Upper lobe of right lung (tissue), 1 donor: ENCODE measurements around the gene PLEKHA6. TPM values are rescaled to one million over a fixed set of nuclear protein-coding genes. Genes with fewer than 3 reads are reported as not detected.
A peak's percentile ranks its signal among the peaks of the same experiment; 100 is the strongest.

ENCODE experiments used
- ATAC-seq: fragments of 200-7000 bp; cut with Tn5 transposase; one replicate; pipeline ENCODE4 v1.9.1; 2020; ENCODE audit warnings: mild to moderate bottlenecking, moderate library complexity
- DNase-seq: peaks from one replicate; pipeline ENCODE4 v3.0.0-alpha.2; 2020
- H3K27ac ChIP-seq: fragments of 200-600 bp; one replicate; pipeline ENCODE4 v1.8.0; 2022
- H3K27me3 ChIP-seq: fragments of 200-600 bp; one replicate; pipeline ENCODE4 v1.8.0; 2022; ENCODE audit warnings: mild to moderate bottlenecking
- H3K36me3 ChIP-seq: fragments of 200-600 bp; one replicate; pipeline ENCODE4 v1.8.0; 2022
- H3K4me1 ChIP-seq: fragments of 200-600 bp; one replicate; pipeline ENCODE4 v1.8.0; 2022
- H3K4me3 ChIP-seq: fragments of 200-600 bp; one replicate; pipeline ENCODE4 v1.8.0; 2022; ENCODE audit warnings: mild to moderate bottlenecking
- H3K9me3 ChIP-seq: fragments of 200-600 bp; one replicate; pipeline ENCODE4 v1.8.0; 2022
- intact Hi-C: fragments of 100-400 bp; cut with DNase I; formaldehyde crosslinking; loops from one replicate; pipeline ENCODE4 v1.11.0; 2022
- total RNA-seq: library from RNA; stranded (reverse); fragmentation: NEBNext Ultra II Directional; extraction: Animal tissue kit (Norgen Biotek cat#: 25700); gene quantifications from one replicate; pipeline ENCODE4 v1.2.1, GENCODE V29; 2021
- TF ChIP-seq, protein P1 (sequence below): fragments of 200-600 bp; IDR thresholded peaks from one replicate; pipeline ENCODE4 v1.8.0; 2022; ENCODE audit warnings: antibody characterized with exemption
- donor health status: DM: no; HTN: yes; CAD: no; lungs with severe emphysema.

PLEKHA6 gene
- total RNA-seq, 1 donor from 2014 or later: 7.1 TPM

DNA sequence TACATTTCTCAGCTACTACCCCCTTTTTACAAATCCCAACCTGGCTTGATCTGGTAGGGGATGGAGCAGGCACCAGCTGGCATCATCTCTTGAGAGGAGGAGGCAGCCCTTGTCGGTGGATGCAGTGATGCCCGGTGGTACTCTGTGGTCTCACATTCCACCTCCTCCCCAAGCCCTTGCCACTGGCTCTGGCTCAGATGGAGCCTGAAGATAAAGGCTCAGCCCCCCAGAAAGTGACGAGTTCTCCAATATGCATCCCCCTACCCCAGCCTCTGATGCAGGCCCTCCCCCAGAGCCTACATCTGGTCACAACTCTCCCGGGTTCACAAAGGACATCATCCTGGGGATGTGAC is 142.1 kb downstream of the PLEKHA6 start:
- TF ChIP-seq, protein P1, sequence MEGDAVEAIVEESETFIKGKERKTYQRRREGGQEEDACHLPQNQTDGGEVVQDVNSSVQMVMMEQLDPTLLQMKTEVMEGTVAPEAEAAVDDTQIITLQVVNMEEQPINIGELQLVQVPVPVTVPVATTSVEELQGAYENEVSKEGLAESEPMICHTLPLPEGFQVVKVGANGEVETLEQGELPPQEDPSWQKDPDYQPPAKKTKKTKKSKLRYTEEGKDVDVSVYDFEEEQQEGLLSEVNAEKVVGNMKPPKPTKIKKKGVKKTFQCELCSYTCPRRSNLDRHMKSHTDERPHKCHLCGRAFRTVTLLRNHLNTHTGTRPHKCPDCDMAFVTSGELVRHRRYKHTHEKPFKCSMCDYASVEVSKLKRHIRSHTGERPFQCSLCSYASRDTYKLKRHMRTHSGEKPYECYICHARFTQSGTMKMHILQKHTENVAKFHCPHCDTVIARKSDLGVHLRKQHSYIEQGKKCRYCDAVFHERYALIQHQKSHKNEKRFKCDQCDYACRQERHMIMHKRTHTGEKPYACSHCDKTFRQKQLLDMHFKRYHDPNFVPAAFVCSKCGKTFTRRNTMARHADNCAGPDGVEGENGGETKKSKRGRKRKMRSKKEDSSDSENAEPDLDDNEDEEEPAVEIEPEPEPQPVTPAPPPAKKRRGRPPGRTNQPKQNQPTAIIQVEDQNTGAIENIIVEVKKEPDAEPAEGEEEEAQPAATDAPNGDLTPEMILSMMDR: no peak
- Histone ChIP-seq H3K27ac (no peak overlapping the region), H3K4me1 (no peaks in the 10 kb centered on the region), H3K9me3 (no peaks in the 10 kb centered on the region), H3K4me3 (no peak overlapping the region), H3K36me3 (no peaks in the 10 kb centered on the region), H3K27me3 (no peaks in the 10 kb centered on the region)
- intact Hi-C loops: no loop called here
- no peak for ATAC-seq
- DNase-seq: no peak

DNA sequence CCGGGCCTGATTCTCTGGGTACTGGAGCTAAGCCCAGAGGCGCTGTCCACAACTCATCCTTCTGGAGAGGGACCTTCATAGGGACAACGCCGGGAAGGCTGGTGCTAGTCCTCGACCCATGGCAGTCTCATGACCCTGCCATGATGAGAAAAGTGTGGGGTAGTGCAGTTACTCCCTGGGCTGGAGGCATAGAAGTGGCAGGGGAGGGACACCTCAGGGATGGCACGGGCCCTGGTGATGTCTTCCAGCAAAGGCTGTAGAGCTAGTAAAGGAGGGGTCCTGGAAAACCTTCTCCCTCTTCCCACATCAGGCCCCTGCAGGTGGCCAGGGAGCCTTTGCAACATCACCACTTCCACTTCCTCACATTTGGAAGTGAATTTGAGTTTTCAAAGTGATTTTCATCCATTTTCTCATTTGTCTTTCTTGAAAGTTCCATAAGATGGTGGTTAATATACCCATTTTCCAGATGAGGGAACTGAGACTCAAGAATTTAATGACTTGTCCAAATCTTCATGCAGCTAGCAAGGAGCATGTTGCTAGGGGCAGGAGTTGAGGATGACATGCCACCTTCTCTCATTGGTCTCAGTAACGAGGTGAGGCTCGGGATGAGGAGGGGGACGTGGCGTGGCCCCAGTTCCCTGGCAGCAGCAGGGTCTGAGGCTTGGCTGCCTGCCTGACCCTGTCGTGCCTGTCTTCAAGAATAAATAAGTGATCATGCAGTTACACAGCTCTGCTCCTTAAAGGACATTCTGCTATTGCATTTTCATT is 142.7 kb downstream of the PLEKHA6 start:
- DNase-seq (no peak), ATAC-seq (no peak)
- Histone ChIP-seq H3K36me3 (no peaks in the 10 kb centered on the region), H3K4me1 (no peaks in the 10 kb centered on the region), H3K9me3 (no peaks in the 10 kb centered on the region), H3K27me3 (no peaks in the 10 kb centered on the region), H3K4me3 (no peak overlapping the region), H3K27ac (no peak overlapping the region)
- intact Hi-C loops: no loop called here
- TF ChIP-seq, protein P1: no peak

DNA sequence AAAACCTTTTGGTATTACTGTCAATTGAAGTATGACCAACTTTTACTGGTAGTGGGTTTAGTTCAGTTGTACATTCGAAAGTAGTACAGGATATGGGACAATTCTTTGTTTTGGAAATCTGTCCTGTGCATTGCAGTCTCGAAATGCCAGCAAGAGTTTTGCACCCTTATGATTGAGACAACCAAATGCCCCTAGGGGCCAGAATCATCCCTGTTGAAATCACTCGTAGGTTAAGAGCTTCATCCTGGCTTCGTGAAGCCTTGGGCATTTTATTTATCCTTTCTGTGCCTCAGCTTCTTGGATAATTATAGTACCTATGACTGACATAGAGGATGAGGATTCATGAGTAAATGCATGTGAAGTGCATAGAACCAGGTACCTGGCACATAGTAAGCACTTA is 143.5 kb downstream of the PLEKHA6 start:
- no peak overlapping the region for H3K4me3 ChIP-seq
- no peaks in the 10 kb centered on the region for H3K9me3 ChIP-seq
- no peak overlapping the region for H3K27ac ChIP-seq
- ATAC-seq (no peak), DNase-seq (no peak)
- no peaks in the 10 kb centered on the region for H3K27me3 ChIP-seq
- H3K4me1 ChIP-seq: no peaks in the 10 kb centered on the region
- TF ChIP-seq, protein P1: no peak
- no peaks in the 10 kb centered on the region for H3K36me3 ChIP-seq
- intact Hi-C loops: no loop called here

- TF ChIP-seq, protein P1: peak; percentile 62
- Histone ChIP-seq H3K27ac (no peak within 1 kb of the TSS), H3K4me1 (no peaks in the 10 kb centered on the region), H3K4me3 (peak within 1 kb of the TSS; percentile 46), H3K36me3 (no peaks in the 10 kb centered on the region), H3K27me3 (no peaks in the 10 kb centered on the region), H3K9me3 (no peaks in the 10 kb centered on the region)
- DNase-seq (peak; percentile 94), ATAC-seq (peak; percentile 96)
- intact Hi-C loops: loop anchor here (5.0 kb wide), 1 partner anchor 148 kb away; no protein-coding TSS in a partner anchor
Observed at GRCh38 chr1:204213668-204214662, 145.8 kb downstream of the PLEKHA6 start, which contains the start of gene GOLT1A. GOLT1A (minus strand) TSS chr1:204213988; CDS start chr1:204213906, 82 bp downstream.

GRCh38 chr1:204212715-204213114 is 147.0 kb downstream of the PLEKHA6 start:
- intact Hi-C loops: loop anchor here (5.0 kb wide), 1 partner anchor 150 kb away; no protein-coding TSS in a partner anchor
- Histone ChIP-seq H3K36me3 (no peaks in the 10 kb centered on the region), H3K27ac (no peak overlapping the region), H3K4me1 (no peaks in the 10 kb centered on the region), H3K9me3 (no peaks in the 10 kb centered on the region), H3K4me3 (peak overlapping the region; percentile 46), H3K27me3 (no peaks in the 10 kb centered on the region)
- no peak for DNase-seq
- ATAC-seq: no peak
- TF ChIP-seq, protein P1: no peak
